Measurements from ENCODE around the gene ARHGAP31.

DNA sequence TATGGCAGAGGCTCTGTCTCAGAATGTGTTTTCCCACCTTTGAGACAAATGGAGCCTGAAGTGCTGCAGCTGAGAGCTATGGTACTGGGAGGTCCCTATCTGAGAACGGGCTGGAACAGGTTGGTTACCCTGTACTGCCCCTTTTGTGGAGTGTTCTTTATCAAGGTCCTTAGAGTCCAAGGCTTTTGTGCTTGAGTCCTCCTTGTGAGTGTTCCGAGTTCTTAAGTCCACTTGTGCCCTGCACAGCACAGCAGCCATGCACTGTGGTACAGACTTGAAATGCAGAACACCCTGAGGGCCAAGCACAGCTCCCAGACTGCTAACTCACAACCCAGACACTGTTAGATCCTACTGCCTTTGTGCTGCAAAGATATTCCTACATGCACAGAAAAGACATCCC lies 67.8 kb downstream of the ARHGAP31 start:
- TF ChIP-seq, protein P1, sequence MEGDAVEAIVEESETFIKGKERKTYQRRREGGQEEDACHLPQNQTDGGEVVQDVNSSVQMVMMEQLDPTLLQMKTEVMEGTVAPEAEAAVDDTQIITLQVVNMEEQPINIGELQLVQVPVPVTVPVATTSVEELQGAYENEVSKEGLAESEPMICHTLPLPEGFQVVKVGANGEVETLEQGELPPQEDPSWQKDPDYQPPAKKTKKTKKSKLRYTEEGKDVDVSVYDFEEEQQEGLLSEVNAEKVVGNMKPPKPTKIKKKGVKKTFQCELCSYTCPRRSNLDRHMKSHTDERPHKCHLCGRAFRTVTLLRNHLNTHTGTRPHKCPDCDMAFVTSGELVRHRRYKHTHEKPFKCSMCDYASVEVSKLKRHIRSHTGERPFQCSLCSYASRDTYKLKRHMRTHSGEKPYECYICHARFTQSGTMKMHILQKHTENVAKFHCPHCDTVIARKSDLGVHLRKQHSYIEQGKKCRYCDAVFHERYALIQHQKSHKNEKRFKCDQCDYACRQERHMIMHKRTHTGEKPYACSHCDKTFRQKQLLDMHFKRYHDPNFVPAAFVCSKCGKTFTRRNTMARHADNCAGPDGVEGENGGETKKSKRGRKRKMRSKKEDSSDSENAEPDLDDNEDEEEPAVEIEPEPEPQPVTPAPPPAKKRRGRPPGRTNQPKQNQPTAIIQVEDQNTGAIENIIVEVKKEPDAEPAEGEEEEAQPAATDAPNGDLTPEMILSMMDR (IDR thresholded peaks at IDR 0.05; ENCODE audit: low read depth, low read length): no peak
- TF ChIP-seq EZH2phosphoT487 (IDR thresholded peaks at IDR 0.05; ENCODE audit: low read depth): no peak
